Stomach (tissue), 4 donors: ENCODE measurements around the gene RGS3.

ENCODE experiments used
- CTCF ChIP-seq, 7 experiments: fragments of 450-650 bp in 4 of 7; fragments of 200-600 bp in 3 of 7; sonication (generic) in 3 of 7; IDR thresholded peaks; one replicate each; pipeline ENCODE4 v1.5.1; 2016 to 2019; ENCODE audit warnings: antibody characterized with exemption in 7 of 7, control low read depth in 2 of 7, mild to moderate bottlenecking in 1 of 7
- EP300 ChIP-seq: sonication (generic); formaldehyde crosslinking; IDR thresholded peaks from one replicate; pipeline ENCODE4 v1.6.1; 2017; ENCODE audit warnings: antibody characterized with exemption

- TF ChIP-seq EP300 (no peak), CTCF (IDR thresholded peaks at IDR 0.05) (no peak)
These were observed 140.2 kb downstream of the RGS3 start for GRCh38 chr9:113603773-113604172.
